Measurements from ENCODE around the gene DGUOK.

DNA sequence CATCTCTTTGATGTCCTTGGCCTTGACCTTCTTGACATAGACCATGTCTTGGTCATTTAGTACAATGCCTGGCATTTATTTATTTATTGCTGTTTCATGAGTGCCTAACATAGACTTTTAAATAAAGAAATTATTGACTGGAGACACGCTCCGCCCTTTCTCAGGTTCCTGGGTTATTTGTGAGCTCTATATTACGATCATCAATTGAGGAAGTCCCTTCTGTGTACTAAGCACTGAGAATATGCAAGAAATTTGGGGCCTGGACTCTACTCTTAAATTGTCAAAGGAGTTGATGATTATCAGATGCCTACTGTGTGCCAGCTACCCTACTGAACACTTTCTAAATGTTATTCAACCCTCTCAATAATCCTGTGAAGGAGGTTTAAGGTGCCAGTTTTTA lies 38.4 kb downstream of the DGUOK start:
- TF ChIP-seq POLR2A (IDR thresholded peaks at IDR 0.05) (no peak), POLR2AphosphoS5 (IDR thresholded peaks at IDR 0.05) (no peak)
- TF ChIP-seq, protein P1, sequence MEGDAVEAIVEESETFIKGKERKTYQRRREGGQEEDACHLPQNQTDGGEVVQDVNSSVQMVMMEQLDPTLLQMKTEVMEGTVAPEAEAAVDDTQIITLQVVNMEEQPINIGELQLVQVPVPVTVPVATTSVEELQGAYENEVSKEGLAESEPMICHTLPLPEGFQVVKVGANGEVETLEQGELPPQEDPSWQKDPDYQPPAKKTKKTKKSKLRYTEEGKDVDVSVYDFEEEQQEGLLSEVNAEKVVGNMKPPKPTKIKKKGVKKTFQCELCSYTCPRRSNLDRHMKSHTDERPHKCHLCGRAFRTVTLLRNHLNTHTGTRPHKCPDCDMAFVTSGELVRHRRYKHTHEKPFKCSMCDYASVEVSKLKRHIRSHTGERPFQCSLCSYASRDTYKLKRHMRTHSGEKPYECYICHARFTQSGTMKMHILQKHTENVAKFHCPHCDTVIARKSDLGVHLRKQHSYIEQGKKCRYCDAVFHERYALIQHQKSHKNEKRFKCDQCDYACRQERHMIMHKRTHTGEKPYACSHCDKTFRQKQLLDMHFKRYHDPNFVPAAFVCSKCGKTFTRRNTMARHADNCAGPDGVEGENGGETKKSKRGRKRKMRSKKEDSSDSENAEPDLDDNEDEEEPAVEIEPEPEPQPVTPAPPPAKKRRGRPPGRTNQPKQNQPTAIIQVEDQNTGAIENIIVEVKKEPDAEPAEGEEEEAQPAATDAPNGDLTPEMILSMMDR (IDR thresholded peaks at IDR 0.05), result no peak

Measured in prostate gland (tissue), 2 donors.